Neutrophil (primary cell): ENCODE measurements around the gene MXRA7.

Experiments
- H3K27ac ChIP-seq: fragments of 200-600 bp; sonication (generic); 2 replicates; pipeline ENCODE4 v1.5.1; 2016; ENCODE audit warnings: mild to moderate bottlenecking, moderate library complexity
- H3K27me3 ChIP-seq: fragments of 200-600 bp; sonication (generic); 2 replicates; pipeline ENCODE4 v1.6.0; 2016; ENCODE audit warnings: mild to moderate bottlenecking
- H3K36me3 ChIP-seq: fragments of 200-600 bp; sonication (generic); 2 replicates; pipeline ENCODE4 v1.5.1; 2017
- H3K4me1 ChIP-seq, 2 experiments: fragments of 200-600 bp in 1 of 2; sonication (generic) in 1 of 2; 1 replicate in 1 of 2; 2 replicates in 1 of 2; pipeline versions ENCODE4 v1.5.1 to v1.6.1; 2013 to 2016; ENCODE audit warnings: low read depth in 1 of 2, low read length in 1 of 2, mild to moderate bottlenecking in 1 of 2, moderate library complexity in 1 of 2; ENCODE audit not compliant: control insufficient read depth in 1 of 2, insufficient read depth in 1 of 2
- H3K4me3 ChIP-seq, 2 experiments: fragments of 200-600 bp in 1 of 2; sonication (generic) in 1 of 2; 1 replicate in 1 of 2; 2 replicates in 1 of 2; pipeline ENCODE4 v1.5.1; 2013 to 2016; ENCODE audit warnings: low read depth in 1 of 2, low read length in 1 of 2, mild to moderate bottlenecking in 1 of 2, moderate library complexity in 1 of 2
- H3K9me3 ChIP-seq: fragments of 200-600 bp; sonication (generic); 2 replicates; pipeline ENCODE4 v1.5.1; 2016
- TF ChIP-seq, protein P1 (sequence below): fragments of 200-600 bp; sonication (generic); IDR thresholded peaks from 2 replicates; pipeline ENCODE4 v1.5.1; 2016; ENCODE audit warnings: antibody characterized with exemption

MXRA7 gene

GRCh38 chr17:76709077-76709950, 1.5 kb downstream of the MXRA7 start:
- H3K27ac ChIP-seq, result no peak overlapping the region
- H3K36me3 ChIP-seq, result peaks cover 19% of the 10 kb centered on the region
- H3K4me1 ChIP-seq, result peaks cover 17 to 21% of the 10 kb centered on the region in 2 experiments
- TF ChIP-seq, protein P1, sequence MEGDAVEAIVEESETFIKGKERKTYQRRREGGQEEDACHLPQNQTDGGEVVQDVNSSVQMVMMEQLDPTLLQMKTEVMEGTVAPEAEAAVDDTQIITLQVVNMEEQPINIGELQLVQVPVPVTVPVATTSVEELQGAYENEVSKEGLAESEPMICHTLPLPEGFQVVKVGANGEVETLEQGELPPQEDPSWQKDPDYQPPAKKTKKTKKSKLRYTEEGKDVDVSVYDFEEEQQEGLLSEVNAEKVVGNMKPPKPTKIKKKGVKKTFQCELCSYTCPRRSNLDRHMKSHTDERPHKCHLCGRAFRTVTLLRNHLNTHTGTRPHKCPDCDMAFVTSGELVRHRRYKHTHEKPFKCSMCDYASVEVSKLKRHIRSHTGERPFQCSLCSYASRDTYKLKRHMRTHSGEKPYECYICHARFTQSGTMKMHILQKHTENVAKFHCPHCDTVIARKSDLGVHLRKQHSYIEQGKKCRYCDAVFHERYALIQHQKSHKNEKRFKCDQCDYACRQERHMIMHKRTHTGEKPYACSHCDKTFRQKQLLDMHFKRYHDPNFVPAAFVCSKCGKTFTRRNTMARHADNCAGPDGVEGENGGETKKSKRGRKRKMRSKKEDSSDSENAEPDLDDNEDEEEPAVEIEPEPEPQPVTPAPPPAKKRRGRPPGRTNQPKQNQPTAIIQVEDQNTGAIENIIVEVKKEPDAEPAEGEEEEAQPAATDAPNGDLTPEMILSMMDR, result no peak
- peak overlapping the region in 1 of 2 experiments; percentile 49 for H3K4me3 ChIP-seq
- H3K27me3 ChIP-seq, result peaks cover 32% of the 10 kb centered on the region
- no peaks in the 10 kb centered on the region for H3K9me3 ChIP-seq

- no peak overlapping the region for H3K4me3 ChIP-seq
- H3K36me3 ChIP-seq, result peaks cover 8% of the 10 kb centered on the region
- H3K27ac ChIP-seq, result no peak overlapping the region
- no peaks in the 10 kb centered on the region for H3K9me3 ChIP-seq
- peaks cover 11 to 16% of the 10 kb centered on the region in 2 experiments for H3K4me1 ChIP-seq
- TF ChIP-seq, protein P1, result no peak
- peaks cover 32% of the 10 kb centered on the region for H3K27me3 ChIP-seq
Observed at GRCh38 chr17:76707985-76708807, 2.6 kb downstream of the MXRA7 start.

- TF ChIP-seq, protein P1, result no peak
- H3K9me3 ChIP-seq, result no peaks in the 10 kb centered on the region
- H3K36me3 ChIP-seq, result no peaks in the 10 kb centered on the region
- H3K27ac ChIP-seq, result no peak overlapping the region
- no peak overlapping the region for H3K4me3 ChIP-seq
- peaks cover 11 to 16% of the 10 kb centered on the region in 2 experiments for H3K4me1 ChIP-seq
- peaks cover 32% of the 10 kb centered on the region for H3K27me3 ChIP-seq
Observed at GRCh38 chr17:76706817-76707216, 3.9 kb downstream of the MXRA7 start.

DNA sequence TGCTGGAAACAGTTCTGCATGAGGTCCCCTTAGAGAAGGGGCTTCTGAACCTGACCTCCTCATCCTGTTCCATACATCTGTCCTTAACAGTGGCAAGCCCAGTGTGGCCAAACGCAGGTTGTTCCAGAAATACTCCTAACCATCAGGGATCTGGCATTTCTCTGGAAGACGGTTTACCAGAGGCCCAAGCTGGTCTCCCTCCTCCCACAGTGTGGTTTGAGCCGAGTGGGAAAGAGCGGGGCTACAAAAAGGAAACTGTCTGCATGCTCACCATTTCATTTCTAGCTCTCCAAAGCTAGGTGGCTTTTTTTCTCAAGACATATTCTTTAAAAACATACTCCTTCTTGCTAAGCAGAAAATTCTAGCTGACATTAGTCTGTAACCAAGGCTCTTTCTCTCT, 6.0 kb downstream of the MXRA7 start:
- peaks cover 0 to 1% of the 10 kb centered on the region in 2 experiments for H3K4me1 ChIP-seq
- H3K4me3 ChIP-seq, result no peak overlapping the region
- no peaks in the 10 kb centered on the region for H3K36me3 ChIP-seq
- no peak overlapping the region for H3K27ac ChIP-seq
- TF ChIP-seq, protein P1, result no peak
- H3K27me3 ChIP-seq, result peaks cover 15% of the 10 kb centered on the region
- no peaks in the 10 kb centered on the region for H3K9me3 ChIP-seq

GRCh38 chr17:76702941-76703637, 7.7 kb downstream of the MXRA7 start:
- Histone ChIP-seq H3K4me3 (no peak overlapping the region), H3K27me3 (no peaks in the 10 kb centered on the region), H3K27ac (no peak overlapping the region), H3K9me3 (no peaks in the 10 kb centered on the region), H3K4me1 (no peaks in the 10 kb centered on the region), H3K36me3 (no peaks in the 10 kb centered on the region)
- TF ChIP-seq, protein P1, result no peak
